Anterior cingulate cortex (tissue), 58 donors: ENCODE results near the gene BTBD1.

Source experiments
- DNase-seq, 58 donors: peaks; one replicate each; lab custom pipeline; 2025; lab: John Stamatoyannopoulos, UW

BTBD1 gene

DNA sequence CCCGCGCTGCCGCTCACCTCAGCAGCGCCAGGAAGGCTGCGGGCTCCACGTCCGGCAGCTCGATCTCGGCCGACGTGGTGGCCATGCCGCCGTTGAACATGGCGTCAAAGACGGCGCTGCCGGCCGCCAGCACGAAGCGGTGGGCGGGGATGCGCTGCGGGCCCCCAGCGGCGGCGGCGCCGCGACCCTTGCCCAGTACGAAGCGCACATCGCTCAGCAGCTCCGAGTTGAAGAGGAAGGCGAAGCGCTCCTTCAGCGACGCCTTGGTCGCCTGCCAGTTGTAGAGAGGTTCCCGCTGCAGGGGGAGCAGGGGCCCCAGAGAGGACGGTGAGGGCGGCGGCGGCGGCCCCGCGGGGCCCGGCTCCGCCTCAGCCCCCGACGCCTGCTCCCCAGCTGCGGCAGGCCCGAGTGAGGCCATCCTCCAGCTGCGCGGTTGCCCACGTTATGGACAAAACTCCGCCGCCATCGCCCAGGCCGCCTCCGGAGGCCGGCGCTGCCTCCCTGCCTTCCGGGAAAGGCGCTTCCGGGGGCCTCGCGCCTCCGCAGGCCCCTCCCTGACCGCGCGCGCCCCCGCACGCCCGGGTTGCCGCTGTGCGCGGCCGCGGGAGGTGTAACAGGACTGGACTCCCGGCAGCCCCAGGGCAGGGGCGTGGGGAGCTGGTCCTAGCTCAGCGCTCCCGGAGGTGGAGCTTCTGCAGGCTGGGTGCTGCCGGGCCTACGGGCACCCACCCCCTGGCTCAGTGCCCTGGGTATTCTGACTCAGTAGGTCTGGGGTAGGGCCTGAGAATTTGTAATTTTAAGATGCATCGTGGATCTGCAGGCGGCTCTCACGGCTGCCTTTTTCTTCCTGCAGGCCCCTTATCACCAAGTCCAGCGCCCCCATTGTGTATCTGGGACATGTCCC lies at the start of gene BTBD1:
Gene BTBD1, minus strand, starts transcription at position 519 of the 904 bp plus-strand sequence. Its CDS starts 101 bp downstream, at position 418.
- peak; percentile 46 to 93 (median 82) for DNase-seq

DNA sequence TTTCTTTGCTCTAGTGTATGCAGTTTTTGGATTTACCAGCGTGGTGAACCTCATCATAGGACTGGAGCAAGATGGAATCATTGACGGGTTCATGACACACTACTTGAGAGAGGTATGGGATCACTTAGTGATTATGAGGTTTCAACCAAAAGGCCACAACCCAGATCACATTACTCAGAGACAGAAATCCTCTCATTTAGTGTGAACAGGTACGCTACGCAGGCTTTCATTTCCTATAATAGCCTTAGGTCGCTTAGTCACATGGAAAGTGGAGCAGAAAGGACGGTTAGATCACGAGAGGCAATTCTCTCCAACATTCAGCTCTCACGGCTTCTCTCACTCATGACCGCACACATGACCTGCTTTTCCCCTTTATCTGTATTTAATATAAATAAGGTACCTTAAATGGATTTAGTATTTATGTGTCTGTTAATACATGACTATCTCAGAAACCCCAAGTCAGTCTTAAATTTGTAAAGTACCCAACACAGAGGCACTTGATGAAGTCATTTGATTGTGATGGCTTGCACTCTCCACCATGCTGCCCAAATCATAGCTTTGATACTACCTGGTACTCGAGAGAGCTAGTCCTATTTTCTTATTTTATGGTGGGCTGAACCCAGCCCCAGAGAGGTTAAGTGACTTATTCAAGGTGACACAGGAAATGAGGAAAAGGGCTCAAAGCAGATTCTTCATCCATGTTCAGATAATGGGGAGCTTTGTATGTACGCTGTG lies 48.9 kb upstream of the BTBD1 start:
- no peak for DNase-seq

DNA sequence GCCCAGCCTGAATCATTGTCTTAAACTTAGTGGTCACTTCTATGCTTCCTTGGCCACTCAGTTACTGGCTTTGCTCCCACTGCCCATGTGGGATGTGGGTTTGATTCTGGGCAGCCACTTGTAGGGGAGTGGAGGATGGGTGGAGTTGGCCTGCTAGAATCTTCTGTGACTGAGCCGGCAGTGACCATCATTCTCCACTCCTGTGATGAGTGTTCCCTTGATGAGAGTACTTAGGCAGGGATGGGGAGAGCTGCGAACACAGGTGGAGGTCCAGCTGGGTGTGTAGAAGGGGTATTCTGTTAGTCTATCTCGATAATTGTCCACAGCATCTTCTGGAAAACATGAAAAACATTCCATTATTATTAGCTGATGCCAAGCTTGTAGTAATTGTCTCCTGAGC lies 48.4 kb upstream of the BTBD1 start:
- no peak for DNase-seq

DNA sequence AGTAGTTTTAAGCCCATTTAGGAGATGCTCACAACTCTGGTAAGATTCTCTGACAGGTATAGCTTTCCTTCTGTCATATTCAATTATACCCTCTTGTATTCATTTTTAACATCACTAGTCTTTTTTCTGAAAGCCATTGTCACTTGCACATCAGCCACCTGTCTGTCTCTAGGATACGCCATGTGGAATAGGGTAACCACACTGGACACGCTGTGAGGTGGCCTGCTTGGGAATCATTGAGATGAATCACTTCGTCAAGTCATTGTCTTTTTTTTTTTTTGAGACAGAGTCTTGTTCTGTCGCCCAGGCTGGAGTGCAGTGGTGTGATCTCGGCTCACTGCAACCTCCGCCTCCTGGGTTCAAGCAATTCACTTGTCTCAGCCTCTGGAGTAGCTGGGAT lies 47.8 kb upstream of the BTBD1 start:
- no peak for DNase-seq

DNA sequence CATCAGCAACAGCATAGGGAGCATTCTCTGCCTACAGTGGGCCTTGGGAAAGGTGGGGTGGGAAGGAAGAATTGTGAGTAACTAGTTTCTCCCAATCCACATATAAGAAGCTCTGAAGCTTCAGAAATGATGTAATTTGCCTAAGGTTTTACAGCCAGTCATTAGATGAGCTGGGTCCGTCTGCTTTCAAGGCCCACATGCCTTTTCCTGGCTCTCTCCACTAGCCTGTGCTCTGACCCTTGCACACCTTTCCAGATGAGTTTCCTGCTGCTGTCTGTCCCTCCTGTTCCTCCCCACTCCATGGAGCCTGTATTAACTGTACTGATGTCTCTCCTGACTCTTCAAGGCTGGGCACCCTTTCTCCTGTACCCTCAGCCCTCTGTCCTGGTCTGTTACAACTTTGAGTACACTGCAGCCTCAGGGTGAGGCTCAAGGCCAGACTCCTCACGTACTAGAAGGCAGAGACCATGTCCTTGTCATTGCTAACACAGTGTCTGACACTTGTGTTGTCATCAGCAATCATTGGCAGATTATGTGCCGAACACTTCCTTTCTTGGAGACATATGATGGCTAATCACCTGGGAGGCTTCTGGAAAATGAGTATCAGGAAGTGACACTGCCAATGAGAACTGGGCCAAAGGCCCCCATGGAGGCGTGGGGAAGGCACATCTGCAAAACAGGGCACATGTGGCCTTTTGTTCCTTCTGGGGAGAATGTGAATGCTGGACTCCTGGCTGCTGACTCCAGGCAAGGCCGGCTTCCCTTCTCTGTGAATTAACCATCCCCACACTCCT lies 47.0 kb upstream of the BTBD1 start:
- no peak for DNase-seq

DNA sequence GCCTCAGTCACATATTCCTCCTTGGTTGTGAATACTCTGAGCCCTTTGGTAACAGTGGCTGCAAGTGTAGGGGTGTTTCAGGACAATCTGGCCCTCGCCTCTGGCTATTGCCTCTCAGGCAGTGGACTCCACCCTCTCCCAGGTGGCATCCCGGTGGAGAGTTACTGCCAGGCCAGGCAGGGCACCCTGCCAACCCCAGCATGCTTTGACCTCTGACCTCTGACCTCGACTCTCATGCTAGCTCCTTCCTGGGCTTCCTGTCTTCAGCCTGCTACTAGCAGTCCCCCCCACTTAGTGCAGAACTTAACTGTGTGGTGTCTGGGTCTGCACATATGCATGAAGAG lies 45.9 kb upstream of the BTBD1 start:
- no peak for DNase-seq

DNA sequence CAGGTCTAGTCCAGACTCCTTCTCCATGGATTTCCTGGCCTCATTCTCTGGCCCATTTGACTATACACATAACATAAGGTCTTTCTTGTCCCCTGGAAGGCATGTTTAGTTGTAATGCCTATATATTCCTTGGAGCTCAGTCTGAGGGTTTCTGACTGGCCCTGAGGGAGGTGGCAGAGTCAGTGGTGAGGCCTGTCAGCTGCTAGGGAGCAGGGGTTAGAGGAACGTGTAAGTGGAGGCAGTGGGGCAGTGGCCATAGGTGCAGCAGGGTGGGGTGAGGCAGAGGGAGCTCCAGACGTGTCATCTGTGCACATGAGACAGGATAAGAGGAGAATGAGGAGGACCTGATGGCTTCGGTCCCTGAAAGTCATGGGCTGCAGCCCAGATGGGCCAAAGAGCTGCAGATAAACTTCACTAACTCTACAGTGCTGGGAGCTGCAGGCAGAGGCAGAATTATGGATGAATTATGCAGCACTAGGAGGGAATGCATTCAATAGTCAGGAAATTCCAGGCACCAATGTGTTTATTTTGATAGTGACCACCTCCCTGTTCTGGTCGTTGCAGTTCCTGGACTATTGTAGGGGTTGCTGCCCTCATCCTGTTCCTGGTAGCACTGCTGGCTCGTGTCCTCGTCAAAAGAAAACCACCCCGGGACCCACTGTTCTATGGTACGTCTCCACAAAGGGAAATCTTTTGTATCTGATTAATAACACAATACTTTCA lies 45.3 kb upstream of the BTBD1 start:
- no peak for DNase-seq

DNA sequence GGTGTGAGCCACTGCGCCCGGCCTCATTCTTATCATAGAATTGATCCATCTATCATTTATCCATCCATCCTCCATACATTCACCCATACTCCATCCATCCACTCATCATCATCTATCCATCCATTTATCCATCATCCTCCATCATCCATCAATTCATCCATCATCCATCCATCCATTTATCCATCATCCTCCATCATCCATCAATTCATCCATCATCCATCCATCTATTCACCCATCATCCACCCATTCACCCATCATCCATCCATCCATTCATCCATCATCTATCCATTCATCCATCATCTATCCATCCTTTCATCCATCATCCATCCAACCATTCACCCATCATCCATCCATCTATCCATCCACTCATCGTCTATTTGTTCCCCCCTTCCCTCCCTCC lies 44.1 kb upstream of the BTBD1 start:
- no peak for DNase-seq

DNA sequence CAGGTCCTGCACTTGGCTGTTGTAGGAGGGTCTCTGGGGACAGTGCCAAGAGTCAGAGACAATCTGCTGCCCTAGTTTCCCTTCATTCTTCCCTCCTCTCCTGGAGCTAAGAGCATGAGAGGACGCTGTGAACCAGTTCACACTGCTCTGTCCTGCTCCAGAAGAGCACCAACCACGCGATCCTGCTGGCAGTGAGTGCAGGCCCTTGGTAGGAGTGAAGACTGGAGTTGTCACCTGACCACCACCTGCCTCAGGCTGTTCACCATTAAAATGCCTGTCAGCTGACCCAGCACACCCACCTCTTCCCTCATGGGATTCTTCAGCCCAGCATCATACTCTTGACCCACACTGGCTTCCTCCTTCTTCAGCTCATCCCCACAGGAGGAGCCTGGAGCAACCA lies 43.3 kb upstream of the BTBD1 start:
- DNase-seq: no peak

DNA sequence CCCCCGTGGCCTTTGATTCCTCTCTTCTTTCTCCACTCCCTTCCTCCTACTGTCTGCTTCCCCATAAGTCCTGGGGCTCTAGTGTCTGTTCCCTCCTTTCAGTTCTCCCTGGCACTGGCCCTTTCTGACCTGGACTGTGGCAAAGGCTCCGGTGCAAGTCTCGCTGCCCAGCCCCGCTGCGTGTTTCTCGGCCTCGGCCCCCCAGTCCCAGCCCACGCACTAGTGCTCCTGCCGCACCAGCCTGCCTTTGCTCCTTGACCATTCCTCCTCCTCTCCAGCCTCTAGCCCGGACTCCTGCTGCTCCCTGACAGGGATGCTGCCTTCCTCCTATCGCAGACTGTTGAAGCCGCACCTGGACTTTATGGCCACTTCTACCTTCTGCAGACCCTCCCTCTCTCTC lies 42.5 kb upstream of the BTBD1 start:
- no peak for DNase-seq

DNA sequence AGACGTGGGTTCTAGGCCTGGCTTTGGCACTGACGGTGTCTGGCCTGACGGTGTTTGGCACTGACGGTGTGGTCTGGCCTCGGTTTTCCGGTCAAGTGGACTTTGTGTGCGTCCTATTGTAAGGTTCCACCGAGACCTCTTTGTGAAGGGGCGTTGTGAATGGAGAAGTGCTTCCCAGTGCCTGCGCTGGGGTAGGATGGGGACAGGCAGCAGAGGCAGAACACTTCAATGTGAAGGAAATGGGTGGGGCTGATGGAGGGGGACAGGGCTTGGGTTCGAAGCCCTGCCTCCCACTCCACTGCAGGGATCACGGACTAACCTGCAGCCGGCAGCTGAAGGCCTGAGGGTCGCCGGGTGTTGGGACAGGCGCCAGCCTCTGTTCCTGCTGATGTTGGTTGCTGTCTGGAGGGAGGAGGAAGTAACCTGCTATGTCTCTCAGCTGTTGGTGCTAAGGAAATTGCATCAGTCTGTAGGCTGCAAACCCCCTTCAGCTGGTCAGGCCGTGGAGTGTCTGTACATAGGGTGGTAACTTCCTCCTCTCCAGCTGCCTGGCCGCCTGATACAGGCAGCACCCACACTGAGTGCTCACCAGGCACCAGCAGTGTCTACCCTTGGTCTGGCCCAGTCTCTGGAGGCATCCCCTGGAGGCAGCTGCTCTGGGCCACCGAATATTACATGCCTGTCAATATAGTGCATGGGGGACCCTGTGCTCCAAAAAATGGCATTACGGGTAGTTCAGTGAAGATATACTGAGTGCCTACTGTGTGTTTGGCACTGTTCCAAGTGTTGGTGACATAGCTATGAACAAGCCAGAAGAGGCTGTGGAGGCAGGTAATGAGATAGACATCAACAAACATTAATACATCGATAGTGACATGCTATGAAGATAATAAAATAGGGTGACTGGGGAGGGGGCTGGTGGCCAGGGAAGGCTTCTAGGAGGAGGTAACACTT lies 41.5 kb upstream of the BTBD1 start:
- DNase-seq: peak in 41 of 58 donors; percentile 12 to 70 (median 47)

DNA sequence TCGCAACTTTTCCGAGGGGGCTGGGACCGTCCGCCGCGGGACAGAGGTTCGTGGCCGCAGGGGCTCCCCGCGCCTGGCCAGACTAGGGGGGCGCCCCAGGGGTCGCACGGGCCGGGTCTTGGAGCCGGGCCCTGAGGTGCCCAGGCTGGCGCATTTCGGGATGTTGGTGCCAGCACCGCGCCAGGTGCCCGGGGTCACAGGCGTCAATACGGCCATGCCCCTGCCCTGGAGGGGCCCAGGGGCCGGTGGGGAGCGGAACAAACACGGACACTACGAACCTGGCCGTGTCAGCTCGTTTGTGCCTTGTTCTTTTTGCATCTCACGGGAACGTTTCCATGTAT lies 40.8 kb upstream of the BTBD1 start:
- no peak for DNase-seq

DNA sequence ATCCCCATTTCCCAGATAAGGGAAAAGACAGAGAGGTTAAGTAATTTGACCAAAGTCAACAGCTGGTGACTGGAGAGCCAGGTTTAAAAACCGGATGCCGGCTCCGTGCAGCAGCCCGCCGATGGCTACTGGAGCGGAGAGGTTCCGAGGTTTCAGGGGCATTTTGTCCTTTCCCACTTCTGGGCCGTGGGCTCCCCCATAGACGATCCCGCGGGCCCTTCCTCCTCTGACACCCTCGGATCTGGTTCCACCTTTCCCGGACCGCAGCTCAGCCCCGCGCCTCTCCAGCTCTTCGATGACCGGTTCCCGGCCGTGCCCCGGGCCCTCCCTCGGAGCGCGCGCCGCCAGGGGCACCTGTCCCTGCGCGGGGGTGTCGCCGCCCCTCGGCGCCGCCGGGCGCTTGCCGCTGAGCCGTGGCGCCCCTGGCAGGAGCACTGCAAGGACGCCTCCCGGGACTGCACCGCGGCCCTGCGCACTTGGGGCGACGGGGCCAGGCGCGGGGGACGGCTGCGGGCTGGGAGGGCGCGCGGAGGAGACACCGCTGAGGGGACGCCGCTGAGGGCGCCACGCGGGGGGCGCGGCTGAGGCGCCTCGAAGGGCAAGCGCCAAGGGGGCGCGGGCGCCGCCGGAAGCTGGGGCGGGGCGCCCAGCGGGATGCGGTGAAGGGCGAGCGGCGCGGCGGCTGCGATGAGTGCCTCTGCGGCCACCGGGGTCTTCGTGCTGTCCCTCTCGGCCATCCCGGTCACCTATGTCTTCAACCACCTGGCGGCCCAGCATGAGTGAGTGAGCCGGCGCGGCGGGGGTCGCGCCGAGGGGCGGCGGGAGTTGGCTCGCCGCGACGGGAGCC lies 40.2 kb upstream of the BTBD1 start, which contains the start of gene TM6SF1:
Gene TM6SF1, plus strand, starts transcription at position 652 of the 847 bp plus-strand sequence. Its CDS starts 36 bp downstream, at position 688.
- DNase-seq: peak in 4 of 58 donors; percentile 9 to 39 (median 22)

DNA sequence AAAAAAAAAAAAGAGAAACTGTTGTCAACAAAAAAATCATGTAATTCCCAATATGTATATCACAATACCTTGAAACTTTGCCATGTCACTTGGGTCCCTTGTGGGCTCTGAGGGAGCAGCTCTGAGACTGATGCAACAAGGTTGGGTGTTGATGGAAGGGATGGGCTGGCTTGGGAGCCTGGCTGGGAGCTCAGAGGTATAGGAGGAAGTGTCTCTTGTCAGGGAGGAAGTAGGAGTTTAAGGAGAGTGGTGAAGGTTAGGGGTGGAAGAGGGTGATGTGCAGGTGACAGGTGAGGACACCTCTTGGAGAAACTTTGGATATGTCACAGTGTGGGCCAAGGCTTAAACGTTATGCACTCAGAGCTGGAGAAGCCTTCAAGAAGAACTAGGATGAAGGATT lies 38.4 kb upstream of the BTBD1 start:
- no peak for DNase-seq

DNA sequence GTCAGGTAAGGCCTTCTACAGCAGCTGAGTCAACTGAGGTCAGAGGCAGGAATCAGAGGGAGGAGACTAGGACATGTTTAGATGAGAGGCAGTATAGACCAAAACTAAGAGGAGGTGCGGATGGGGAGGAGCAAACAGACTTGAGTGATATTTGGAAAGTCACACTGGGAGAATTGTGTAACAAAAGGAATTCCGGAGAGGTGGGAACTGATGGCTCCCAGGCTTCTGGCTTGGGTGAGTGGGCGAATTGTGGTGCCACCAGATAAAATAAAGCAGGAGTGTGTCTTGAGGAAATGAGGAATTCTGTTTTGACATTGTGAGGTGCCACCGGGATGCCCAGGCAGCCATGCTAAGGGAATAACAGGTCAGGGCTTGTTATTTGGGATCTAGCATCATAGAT lies 37.1 kb upstream of the BTBD1 start:
- DNase-seq: no peak

DNA sequence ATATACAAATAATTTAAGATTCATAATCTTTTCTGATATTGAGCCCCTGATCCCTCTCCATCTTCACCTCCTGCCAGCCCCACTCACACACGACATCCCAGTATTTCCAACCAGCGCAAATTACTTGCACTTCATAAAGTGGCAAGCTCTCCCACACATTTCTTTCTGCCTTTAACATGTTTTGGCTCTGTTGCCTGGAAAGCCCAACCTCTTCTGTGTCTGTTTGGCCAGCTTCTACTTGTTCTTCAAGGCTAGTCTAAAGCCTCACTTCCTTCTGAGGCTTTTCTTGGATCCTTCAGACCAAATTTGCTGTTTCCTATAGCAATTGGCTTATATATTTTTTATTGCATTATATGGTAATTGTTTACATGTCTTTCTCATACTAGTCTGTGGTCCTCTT lies 35.3 kb upstream of the BTBD1 start:
- no peak for DNase-seq

DNA sequence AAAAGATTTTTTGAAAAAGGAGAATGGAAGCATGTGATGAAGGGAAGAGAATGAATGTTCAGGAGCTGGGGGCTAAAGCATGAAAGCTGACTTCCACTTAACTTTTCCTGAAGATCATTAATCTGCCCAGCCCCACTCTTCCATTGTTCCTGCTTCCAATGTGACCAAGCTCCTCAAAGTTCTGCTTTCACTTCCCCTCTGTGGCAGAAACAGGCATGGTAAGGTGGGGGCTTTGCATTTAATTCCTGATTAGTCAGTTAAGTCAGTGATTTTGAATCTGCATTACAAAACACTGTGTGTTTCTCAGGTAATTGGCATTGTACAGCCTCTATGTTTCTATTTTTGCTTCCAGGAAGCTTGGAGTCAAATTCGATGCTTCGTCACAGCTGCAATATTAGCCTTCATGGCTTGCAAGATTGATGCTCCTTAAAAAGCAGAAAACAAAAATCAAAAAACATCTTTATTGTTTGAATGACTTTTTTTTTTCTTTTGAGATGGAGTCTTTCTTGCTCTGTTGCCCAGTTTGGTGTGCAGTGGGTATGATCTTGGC lies 33.1 kb upstream of the BTBD1 start:
- DNase-seq: peak in 5 of 58 donors; percentile 4 to 35 (median 16)

DNA sequence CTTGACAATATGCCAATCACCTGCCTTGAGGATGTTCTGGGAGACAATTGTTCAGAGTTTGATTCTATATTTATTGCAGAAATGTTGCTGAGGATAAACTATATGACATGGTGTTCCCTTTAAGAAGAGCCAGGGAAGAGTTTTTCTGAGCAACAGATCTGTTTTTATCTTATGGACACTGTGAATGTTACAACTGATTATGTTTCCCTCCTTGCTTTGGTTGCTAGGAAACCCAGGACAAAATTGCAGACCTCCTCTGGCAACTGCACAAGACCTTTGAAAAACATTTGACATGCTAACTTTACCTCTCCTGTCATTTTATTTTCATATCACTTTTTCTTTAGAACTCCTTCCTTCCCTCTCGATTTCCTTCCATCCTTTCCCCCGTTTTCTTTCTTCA lies 32.2 kb upstream of the BTBD1 start:
- no peak for DNase-seq
